Heart left ventricle (tissue), 16 donors: Measurements from ENCODE around the gene CCL4. TPM values are rescaled to one million over a fixed set of nuclear protein-coding genes. Genes with fewer than 3 reads are reported as not detected.
"Not testable (repeated sequence)": the region's sequence is repeated elsewhere in the genome, so short reads cannot be mapped to it uniquely, and the experiment has no call there.

Experiments used
- ATAC-seq, 4 donors: fragments of 200-7000 bp; cut with Tn5 transposase; one replicate each; pipeline ENCODE4 v1.9.1; 2020 to 2022; ENCODE audit warnings: moderate library complexity in 4 of 4, mild to moderate bottlenecking in 3 of 4, moderate number of reproducible peaks in 1 of 4
- DNase-seq, 5 donors: peaks; one replicate each; pipeline ENCODE4 v3.0.0-alpha.2; 2020
- H3K27ac ChIP-seq, 12 donors: fragments of 200-600 bp; sonication (generic) in 4 of 12; one replicate each; pipeline versions ENCODE4 v1.5.0 to v1.8.0; 2016 to 2022; ENCODE audit warnings: mild to moderate bottlenecking in 2 of 12
- H3K27me3 ChIP-seq, 9 donors: fragments of 200-600 bp; sonication (generic) in 2 of 9; one replicate each; pipeline versions ENCODE4 v1.5.1 to v1.8.0; 2016 to 2022; ENCODE audit warnings: mild to moderate bottlenecking in 3 of 9
- H3K36me3 ChIP-seq, 9 donors: fragments of 200-600 bp; sonication (generic) in 2 of 9; one replicate each; pipeline versions ENCODE4 v1.5.0 to v1.8.0; 2018 to 2022; ENCODE audit warnings: mild to moderate bottlenecking in 2 of 9
- H3K4me1 ChIP-seq, 12 donors: fragments of 200-600 bp; sonication (generic) in 4 of 12; one replicate each; pipeline versions ENCODE4 v1.5.0 to v1.8.0; 2016 to 2022; ENCODE audit warnings: mild to moderate bottlenecking in 3 of 12
- H3K4me3 ChIP-seq, 12 donors: fragments of 200-600 bp; sonication (generic) in 4 of 12; one replicate each; pipeline versions ENCODE4 v1.5.0 to v1.8.0; 2017 to 2022; ENCODE audit warnings: mild to moderate bottlenecking in 9 of 12, moderate library complexity in 4 of 12
- H3K9me3 ChIP-seq, 12 donors: fragments of 200-600 bp; sonication (generic) in 4 of 12; one replicate each; pipeline versions ENCODE4 v1.5.0 to v1.8.0; 2016 to 2022; ENCODE audit warnings: mild to moderate bottlenecking in 1 of 12
- CTCF ChIP-seq, 12 donors: fragments of 200-600 bp; sonication (generic) in 4 of 12; IDR thresholded peaks; one replicate each; pipeline versions ENCODE4 v1.5.0 to v1.8.0; 2018 to 2022; ENCODE audit warnings: antibody characterized with exemption in 12 of 12, mild to moderate bottlenecking in 5 of 12
- POLR2A ChIP-seq, 2 donors: fragments of 450-650 bp; IDR thresholded peaks; one replicate each; pipeline ENCODE4 v1.6.1; 2017; ENCODE audit warnings: antibody characterized with exemption in 2 of 2, mild to moderate bottlenecking in 2 of 2, moderate library complexity in 2 of 2
- WGBS, 4 donors: extraction: QIAGEN DNeasy Blood & Tissue Kit in 2 of 4; methylation state at CpG; one replicate each; pipeline versions ENCODE4 v1.1.5 to v1.1.7; 2013 to 2018; 5-methylcytosine and 5-hydroxymethylcytosine counted together
- intact Hi-C, 10 donors: fragments of 100-400 bp; cut with DNase I; formaldehyde crosslinking; loops; one replicate each; pipeline versions ENCODE4 v1.11.1 to v1.14.2; 2022
- polyA plus RNA-seq, 2 donors: library from polyadenylated mRNA; stranded (reverse); fragments of 200-250 nt; gene quantifications; one replicate each; pipeline ENCODE4 v1.2.3, GENCODE V29; 2013
- total RNA-seq, 9 donors: library from RNA; depleted of rRNA in 2 of 9; stranded (reverse); fragments of >200 nt in 2 of 9; fragmentation: NEBNext Ultra II Directional in 3 of 9; extraction: Animal tissue kit (Norgen Biotek cat#: 25700) in 3 of 9; gene quantifications; one replicate each; pipeline versions ENCODE4 v1.1.0 to v1.2.4, GENCODE V29; 2016 to 2023
- donor health status: ischemic (EF 13 %, LVEDD 7.1; RV severe dilation, severe dysfunction).
- donor health status: healthy with polysubstance abuse.
- donor health status: DM: no; HTN: yes; CAD: no.
- donor health status: DM: no; HTN: no; CAD: no.
- donor health status: ischemic (EF 25% LVEDD 6.9; RV normal size, moderate dysfunction).
- donor health status: ischemic (EF 25% LVEDD 5.7; RV mildly dilated, moderate dysfunction).
- donor health status: healthy.
- donor health status: DM: yes; HTN: yes; CAD: no.
- donor health status: ischemic (EF 35%, LVEDD 5.7; RV mildly dilated, moderate dysfunction).
- donor health status: nonischemic (EF 11% LVEDD 7.7; RV severe dilation, severe dysfunction).
- donor health status: DM: yes; HTN: yes; CAD: no.
- donor health status: PGD.
- donor health status: ischemic (EF 29% LVEDD 5.4; RV normal size, mild dysfunction).
- donor health status: nonischemic (EF 23%, LVEDD 6.1; RV moderate dilation, normal function).

Gene CCL4
- total and polyA plus RNA-seq, 11 donors, result 0.29 to 23.9 (median 1.1) TPM; not detected in 3

- no peak overlapping the region for H3K4me3 ChIP-seq
- no peak for DNase-seq
- intact Hi-C loops, result loop anchor here in 1 of 10 donors (5.0 kb wide), 1 partner anchor 36 kb away; no protein-coding TSS in a partner anchor
Observed at GRCh38 chr17:36111068-36111490, 7.5 kb downstream of the CCL4 start.

GRCh38 chr17:36112572-36112971 lies 8.9 kb downstream of the CCL4 start:
- no peak overlapping the region for H3K4me3 ChIP-seq
- TF ChIP-seq CTCF (IDR thresholded peaks at IDR 0.05) (no peak), POLR2A (IDR thresholded peaks at IDR 0.05) (no peak)
- H3K4me1 ChIP-seq, result peaks cover 0 to 13% (median 0%) of the 10 kb centered on the region in 12 donors
- no peaks in the 10 kb centered on the region for H3K36me3 ChIP-seq
- H3K9me3 ChIP-seq, result no peaks in the 10 kb centered on the region
- intact Hi-C loops, result loop anchor here in 1 of 10 donors (5.0 kb wide), 1 partner anchor 35 kb away; no protein-coding TSS in a partner anchor
- no peak for DNase-seq
- no peak for ATAC-seq
- peaks cover 0 to 4% (median 0%) of the 10 kb centered on the region in 9 donors for H3K27me3 ChIP-seq
- no peak overlapping the region for H3K27ac ChIP-seq

More at GRCh38 chr17:36111068-36111490, 7.5 kb downstream of the CCL4 start:
- TF ChIP-seq CTCF (IDR thresholded peaks at IDR 0.05) (no peak), POLR2A (IDR thresholded peaks at IDR 0.05) (no peak)
- H3K27ac ChIP-seq, result no peak overlapping the region
- peaks cover 0 to 19% (median 0%) of the 10 kb centered on the region in 12 donors for H3K4me1 ChIP-seq
- H3K27me3 ChIP-seq, result peaks cover 0 to 4% (median 0%) of the 10 kb centered on the region in 9 donors
- WGBS, 4 donors, result 72 to 76% (median 73%) methylated on average over 4 of the region's 4 CpGs
- no peak for ATAC-seq
- H3K9me3 ChIP-seq, result no peaks in the 10 kb centered on the region
- H3K36me3 ChIP-seq, result no peaks in the 10 kb centered on the region

- H3K36me3 ChIP-seq, H3K27me3 ChIP-seq, H3K4me1 ChIP-seq, H3K4me3 ChIP-seq, ATAC-seq, H3K9me3 ChIP-seq, H3K27ac ChIP-seq, DNase-seq: not testable (repeated sequence)
- intact Hi-C loops, result loop anchor here in 1 of 10 donors (5.0 kb wide), 1 partner anchor 34 kb away; no protein-coding TSS in a partner anchor
- 72 to 95% (median 81%) methylated on average over 1 of the region's 1 CpG for WGBS, 4 donors
Observed at GRCh38 chr17:36113131-36113530, 9.5 kb downstream of the CCL4 start.

GRCh38 chr17:36114971-36115648 lies 11.5 kb downstream of the CCL4 start:
- WGBS, 4 donors, result 80 to 88% (median 84%) methylated on average over 5 of the region's 5 CpGs
- intact Hi-C loops, result loop anchor here in 1 of 10 donors (5.0 kb wide), 1 partner anchor 32 kb away; no protein-coding TSS in a partner anchor
- not testable (repeated sequence) for H3K36me3 ChIP-seq

GRCh38 chr17:36115649-36115977 lies 12.0 kb downstream of the CCL4 start:
- DNase-seq, H3K27ac ChIP-seq, intact Hi-C loops, H3K36me3 ChIP-seq, H3K4me3 ChIP-seq, H3K4me1 ChIP-seq, H3K27me3 ChIP-seq, ATAC-seq, H3K9me3 ChIP-seq: not testable (repeated sequence)

More at GRCh38 chr17:36114971-36115648, 11.5 kb downstream of the CCL4 start:
- not testable (repeated sequence) for H3K27me3 ChIP-seq, DNase-seq, H3K4me1 ChIP-seq, ATAC-seq, H3K4me3 ChIP-seq, H3K9me3 ChIP-seq, H3K27ac ChIP-seq
